Tibial nerve (tissue), 4 donors: Measurements from ENCODE around the gene CASKIN1. TPM values are rescaled to one million over a fixed set of nuclear protein-coding genes. Genes with fewer than 3 reads are reported as not detected.

Experiments used
- DNase-seq, 2 donors: peaks; one replicate each; pipeline ENCODE4 v3.0.0-alpha.2; 2019; ENCODE audit warnings: low spot score in 2 of 2
- H3K27ac ChIP-seq, 4 donors: fragments of 200-600 bp; sonication (generic) in 3 of 4; one replicate each; pipeline ENCODE4 v1.5.1; 2017 to 2019; ENCODE audit warnings: mild to moderate bottlenecking in 1 of 4
- H3K27me3 ChIP-seq, 2 donors: fragments of 200-600 bp; sonication (generic) in 1 of 2; one replicate each; pipeline versions ENCODE4 v1.5.1 to v1.6.0; 2017 to 2019
- H3K36me3 ChIP-seq, 3 donors: fragments of 200-600 bp; sonication (generic); one replicate each; pipeline ENCODE4 v1.5.1; 2018 to 2019
- H3K4me1 ChIP-seq, 4 donors: fragments of 200-600 bp; sonication (generic) in 3 of 4; one replicate each; pipeline ENCODE4 v1.5.1; 2017 to 2019
- H3K4me3 ChIP-seq, 4 donors: fragments of 200-600 bp; sonication (generic) in 3 of 4; one replicate each; pipeline ENCODE4 v1.5.1; 2017 to 2019; ENCODE audit warnings: mild to moderate bottlenecking in 1 of 4, moderate library complexity in 1 of 4
- H3K9me3 ChIP-seq, 4 donors: fragments of 200-600 bp; sonication (generic) in 3 of 4; one replicate each; pipeline ENCODE4 v1.5.1; 2017 to 2019
- CTCF ChIP-seq, 5 experiments: fragments of 200-600 bp in 3 of 5; fragments of 450-650 bp in 2 of 5; sonication (generic) in 3 of 5; IDR thresholded peaks; one replicate each; pipeline ENCODE4 v1.5.1; 2016 to 2019; ENCODE audit warnings: antibody characterized with exemption in 5 of 5, mild to moderate bottlenecking in 3 of 5, moderate library complexity in 2 of 5
- EP300 ChIP-seq, 2 donors: sonication (generic); formaldehyde crosslinking; IDR thresholded peaks; one replicate each; pipeline ENCODE4 v1.6.1; 2017; ENCODE audit warnings: antibody characterized with exemption in 2 of 2, mild to moderate bottlenecking in 1 of 2
- POLR2A ChIP-seq, 2 donors: fragments of 450-650 bp; IDR thresholded peaks; one replicate each; pipeline ENCODE4 v1.6.1; 2017; ENCODE audit warnings: antibody characterized with exemption in 2 of 2, mild to moderate bottlenecking in 2 of 2, moderate library complexity in 2 of 2
- WGBS, 2 donors: methylation state at CpG; one replicate each; pipeline ENCODE4 v1.1.5; 2018; 5-methylcytosine and 5-hydroxymethylcytosine counted together
- total RNA-seq, 4 donors: library from RNA; depleted of rRNA; stranded (reverse); fragments of >200 nt; gene quantifications; one replicate each; pipeline ENCODE4 v1.1.0, GENCODE V29; 2016

CASKIN1 gene
- total RNA-seq, 4 donors from 2014 or later = 0.20 to 0.63 (median 0.30) TPM; not detected in 1

GRCh38 chr16:2209258-2210008, 13.0 kb upstream of the CASKIN1 start:
- 78 to 79% methylated on average over 17 to 21 of the region's 29 CpGs for WGBS, 2 donors

GRCh38 chr16:2208772-2209171, 12.4 kb upstream of the CASKIN1 start:
- Histone ChIP-seq H3K36me3 (peaks cover 0 to 48% (median 14%) of the 10 kb centered on the region in 3 donors), H3K9me3 (no peaks in the 10 kb centered on the region), H3K27ac (no peak overlapping the region), H3K4me1 (peaks cover 0 to 55% (median 27%) of the 10 kb centered on the region in 4 donors), H3K27me3 (no peaks in the 10 kb centered on the region), H3K4me3 (no peak overlapping the region)
- 78 to 92% methylated on average over 4 to 9 of the region's 9 CpGs for WGBS, 2 donors
- no peak for DNase-seq
- no peak for TF ChIP-seq EP300 (IDR thresholded peaks at IDR 0.05)
- TF ChIP-seq POLR2A (IDR thresholded peaks at IDR 0.05) = no peak
- no peak for TF ChIP-seq CTCF (IDR thresholded peaks at IDR 0.05)

More at GRCh38 chr16:2209258-2210008, 13.0 kb upstream of the CASKIN1 start:
- Histone ChIP-seq H3K4me1 (peaks cover 0 to 60% (median 31%) of the 10 kb centered on the region in 4 donors), H3K27ac (no peak overlapping the region), H3K36me3 (peaks cover 0 to 48% (median 14%) of the 10 kb centered on the region in 3 donors), H3K4me3 (no peak overlapping the region), H3K9me3 (no peaks in the 10 kb centered on the region), H3K27me3 (no peaks in the 10 kb centered on the region)
- TF ChIP-seq CTCF (IDR thresholded peaks at IDR 0.05) = no peak
- no peak for TF ChIP-seq POLR2A (IDR thresholded peaks at IDR 0.05)
- TF ChIP-seq EP300 (IDR thresholded peaks at IDR 0.05) = no peak
- no peak for DNase-seq

GRCh38 chr16:2208308-2208707, 11.9 kb upstream of the CASKIN1 start:
- TF ChIP-seq POLR2A (IDR thresholded peaks at IDR 0.05) = no peak
- TF ChIP-seq CTCF (IDR thresholded peaks at IDR 0.05) = no peak
- no peak for DNase-seq
- Histone ChIP-seq H3K27me3 (no peaks in the 10 kb centered on the region), H3K4me3 (no peak overlapping the region), H3K27ac (no peak overlapping the region), H3K4me1 (peaks cover 0 to 50% (median 22%) of the 10 kb centered on the region in 4 donors), H3K9me3 (no peaks in the 10 kb centered on the region), H3K36me3 (peaks cover 0 to 48% (median 14%) of the 10 kb centered on the region in 3 donors)
- WGBS, 2 donors = 79 to 85% methylated on average over 14 to 23 of the region's 23 CpGs

- Histone ChIP-seq H3K4me3 (no peak overlapping the region), H3K36me3 (peaks cover 0 to 48% (median 14%) of the 10 kb centered on the region in 3 donors), H3K27me3 (no peaks in the 10 kb centered on the region), H3K4me1 (peaks cover 0 to 46% (median 18%) of the 10 kb centered on the region in 4 donors), H3K27ac (no peak overlapping the region), H3K9me3 (no peaks in the 10 kb centered on the region)
- TF ChIP-seq CTCF (IDR thresholded peaks at IDR 0.05) (no peak), EP300 (IDR thresholded peaks at IDR 0.05) (no peak)
- DNase-seq = no peak
- WGBS, 2 donors = 87 to 91% methylated on average over 9 of the region's 9 CpGs
Measured at GRCh38 chr16:2207872-2208271, 11.5 kb upstream of the CASKIN1 start.

GRCh38 chr16:2206780-2207433, 10.5 kb upstream of the CASKIN1 start:
- peak overlapping the region in 1 of 4 donors; percentile 94 for H3K27ac ChIP-seq
- H3K36me3 ChIP-seq = peaks cover 0 to 42% (median 14%) of the 10 kb centered on the region in 3 donors

More at GRCh38 chr16:2206780-2207433, 10.5 kb upstream of the CASKIN1 start:
- TF ChIP-seq EP300 (IDR thresholded peaks at IDR 0.05) (no peak), POLR2A (IDR thresholded peaks at IDR 0.05) (no peak), CTCF (IDR thresholded peaks at IDR 0.05) (no peak)
- 87 to 98% methylated on average over 12 to 17 of the region's 23 CpGs for WGBS, 2 donors
- DNase-seq = no peak
- H3K4me1 ChIP-seq = peaks cover 0 to 36% (median 12%) of the 10 kb centered on the region in 4 donors
- no peak overlapping the region for H3K4me3 ChIP-seq
- no peaks in the 10 kb centered on the region for H3K27me3 ChIP-seq
- no peaks in the 10 kb centered on the region for H3K9me3 ChIP-seq
